DOHH2 (cell line): Measurements from ENCODE around the gene SRSF2.

ENCODE experiments used
- CTCF ChIP-seq: fragments of 200-600 bp; sonication (generic); IDR thresholded peaks from one replicate; pipeline ENCODE4 v1.5.1; 2014; ENCODE audit warnings: antibody characterized with exemption, mild to moderate bottlenecking, low read depth, low read length; ENCODE audit not compliant: poor library complexity, severe bottlenecking
- EZH2phosphoT487 ChIP-seq: fragments of 200-600 bp; sonication (generic); IDR thresholded peaks from 2 replicates; pipeline ENCODE4 v1.6.1; 2017; ENCODE audit warnings: borderline replicate concordance, mild to moderate bottlenecking, antibody characterized with exemption, low read length, moderate library complexity, mixed read lengths

DNA sequence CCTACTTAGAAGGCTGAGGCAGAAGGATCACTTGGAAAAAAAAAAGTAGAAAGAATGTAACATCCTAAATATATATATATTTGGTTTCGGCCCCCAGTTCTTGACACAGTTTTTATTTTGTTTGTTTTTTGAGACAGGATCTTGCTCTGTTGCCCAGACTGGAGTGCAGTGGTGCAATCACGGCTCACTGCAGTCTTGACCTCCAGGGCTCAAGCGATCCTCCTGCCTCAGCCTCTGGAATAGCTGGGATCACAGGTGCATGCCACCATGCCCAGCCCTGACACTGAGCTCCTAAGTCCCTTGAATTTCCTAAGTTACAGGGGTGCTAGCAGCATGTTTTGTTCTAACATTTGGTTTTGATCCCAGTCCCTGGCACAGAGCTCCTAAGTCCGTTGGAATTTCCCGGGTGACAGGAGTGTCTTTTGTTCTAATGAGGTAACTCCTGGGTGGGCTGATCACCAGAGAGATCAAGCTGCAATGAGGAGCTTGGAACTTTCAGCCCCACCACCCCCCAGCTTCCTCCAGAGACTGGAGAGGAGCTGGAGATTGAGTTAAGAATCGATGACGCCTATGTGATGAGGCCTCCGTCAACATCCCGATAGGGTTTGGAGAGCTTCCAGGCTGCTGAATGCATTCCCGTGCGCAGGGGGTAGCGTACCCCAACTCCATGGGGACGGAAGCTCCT, 46.4 kb downstream of the SRSF2 start:
- TF ChIP-seq CTCF (no peak), EZH2phosphoT487 (no peak)
